HUES48 (cell line): ENCODE results near the gene UGT1A6.
"Not testable (repeated sequence)": the region's sequence is repeated elsewhere in the genome, so short reads cannot be mapped to it uniquely, and the experiment has no call there.

Source experiments
- H3K27ac ChIP-seq: one replicate; pipeline ENCODE4 v1.7.0; 2013; ENCODE audit warnings: low read depth, low read length, inconsistent platforms
- H3K27me3 ChIP-seq: 2 replicates; pipeline ENCODE4 v1.6.1; 2013; ENCODE audit warnings: mild to moderate bottlenecking, low read length; ENCODE audit not compliant: control insufficient read depth, insufficient read depth
- H3K36me3 ChIP-seq: 2 replicates; pipeline ENCODE4 v1.6.1; 2013; ENCODE audit warnings: low read length; ENCODE audit not compliant: control insufficient read depth, insufficient read depth
- H3K4me1 ChIP-seq: 2 replicates; pipeline ENCODE4 v1.6.1; 2013; ENCODE audit warnings: mild to moderate bottlenecking, low read length; ENCODE audit not compliant: control insufficient read depth, insufficient read depth
- H3K4me3 ChIP-seq: 2 replicates; pipeline ENCODE4 v1.5.1; 2013; ENCODE audit warnings: mild to moderate bottlenecking, low read depth, low read length
- H3K9ac ChIP-seq: 2 replicates; pipeline ENCODE4 v1.6.1; 2013; ENCODE audit warnings: mild to moderate bottlenecking, low read depth, low read length, moderate library complexity
- H3K9me3 ChIP-seq: 2 replicates; pipeline ENCODE4 v1.6.1; 2013; ENCODE audit warnings: low read length; ENCODE audit not compliant: control insufficient read depth, insufficient read depth

UGT1A6 gene

GRCh38 chr2:233714121-233714520, 21.4 kb downstream of the UGT1A6 start:
- Histone ChIP-seq H3K9ac (no peak overlapping the region), H3K27ac (no peak overlapping the region), H3K9me3 (no peaks in the 10 kb centered on the region), H3K36me3 (no peaks in the 10 kb centered on the region), H3K4me1 (no peaks in the 10 kb centered on the region), H3K4me3 (no peak overlapping the region), H3K27me3 (no peaks in the 10 kb centered on the region)

- Histone ChIP-seq H3K36me3 (no peaks in the 10 kb centered on the region), H3K27ac (no peak within 1 kb of the TSS), H3K9me3 (peaks cover 3% of the 10 kb centered on the region; the same call in 1 of the 2 replicates), H3K4me1 (no peaks in the 10 kb centered on the region), H3K27me3 (no peaks in the 10 kb centered on the region), H3K4me3 (no peak within 1 kb of the TSS), H3K9ac (no peak within 1 kb of the TSS)
These were observed 25.9 kb downstream of the UGT1A6 start, which contains the start of gene UGT1A4 for GRCh38 chr2:233718552-233718951. TSS of gene UGT1A4 (plus strand) at chr2:233718736. CDS start at chr2:233718821, 85 bp downstream.

GRCh38 chr2:233728723-233729301, 36.1 kb downstream of the UGT1A6 start, which contains the start of gene UGT1A3:
TSS of gene UGT1A3 (plus strand) at chr2:233729042. CDS start at chr2:233729127, 85 bp downstream.
- Histone ChIP-seq H3K9ac (no peak within 1 kb of the TSS), H3K4me3 (no peak within 1 kb of the TSS), H3K36me3 (no peaks in the 10 kb centered on the region), H3K4me1 (no peaks in the 10 kb centered on the region), H3K9me3 (peaks cover 22% of the 10 kb centered on the region), H3K27ac (no peak within 1 kb of the TSS), H3K27me3 (no peaks in the 10 kb centered on the region)

- not testable (repeated sequence) for H3K4me3 ChIP-seq, H3K9ac ChIP-seq, H3K27me3 ChIP-seq, H3K27ac ChIP-seq, H3K36me3 ChIP-seq, H3K4me1 ChIP-seq
- H3K9me3 ChIP-seq: peaks cover 15% of the 10 kb centered on the region
These were observed 44.4 kb downstream of the UGT1A6 start for GRCh38 chr2:233736868-233737653.

DNA sequence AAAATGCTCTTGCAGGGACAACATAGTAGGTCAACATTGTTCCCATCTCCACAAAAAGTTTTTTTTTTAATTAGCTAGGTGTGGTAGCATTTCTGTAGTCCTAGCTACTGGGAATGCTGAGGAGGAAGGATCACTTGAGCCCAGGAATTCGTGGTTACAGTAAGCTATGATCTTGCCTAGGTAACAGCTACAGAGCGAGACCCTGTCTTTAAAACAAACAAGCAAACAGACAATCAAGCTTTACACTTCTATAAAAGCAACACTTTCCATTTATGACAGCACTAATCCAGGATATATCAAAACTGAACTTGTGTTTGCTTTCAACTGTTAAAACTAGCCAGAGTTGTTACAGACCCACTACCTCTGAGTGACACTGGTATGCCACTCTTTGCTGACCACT, 48.2 kb downstream of the UGT1A6 start:
- no peaks in the 10 kb centered on the region for H3K36me3 ChIP-seq
- H3K27ac ChIP-seq: no peak overlapping the region
- no peaks in the 10 kb centered on the region for H3K27me3 ChIP-seq
- no peaks in the 10 kb centered on the region for H3K4me1 ChIP-seq
- H3K4me3 ChIP-seq: no peak overlapping the region
- H3K9ac ChIP-seq: no peak overlapping the region
- peaks cover 26% of the 10 kb centered on the region for H3K9me3 ChIP-seq

DNA sequence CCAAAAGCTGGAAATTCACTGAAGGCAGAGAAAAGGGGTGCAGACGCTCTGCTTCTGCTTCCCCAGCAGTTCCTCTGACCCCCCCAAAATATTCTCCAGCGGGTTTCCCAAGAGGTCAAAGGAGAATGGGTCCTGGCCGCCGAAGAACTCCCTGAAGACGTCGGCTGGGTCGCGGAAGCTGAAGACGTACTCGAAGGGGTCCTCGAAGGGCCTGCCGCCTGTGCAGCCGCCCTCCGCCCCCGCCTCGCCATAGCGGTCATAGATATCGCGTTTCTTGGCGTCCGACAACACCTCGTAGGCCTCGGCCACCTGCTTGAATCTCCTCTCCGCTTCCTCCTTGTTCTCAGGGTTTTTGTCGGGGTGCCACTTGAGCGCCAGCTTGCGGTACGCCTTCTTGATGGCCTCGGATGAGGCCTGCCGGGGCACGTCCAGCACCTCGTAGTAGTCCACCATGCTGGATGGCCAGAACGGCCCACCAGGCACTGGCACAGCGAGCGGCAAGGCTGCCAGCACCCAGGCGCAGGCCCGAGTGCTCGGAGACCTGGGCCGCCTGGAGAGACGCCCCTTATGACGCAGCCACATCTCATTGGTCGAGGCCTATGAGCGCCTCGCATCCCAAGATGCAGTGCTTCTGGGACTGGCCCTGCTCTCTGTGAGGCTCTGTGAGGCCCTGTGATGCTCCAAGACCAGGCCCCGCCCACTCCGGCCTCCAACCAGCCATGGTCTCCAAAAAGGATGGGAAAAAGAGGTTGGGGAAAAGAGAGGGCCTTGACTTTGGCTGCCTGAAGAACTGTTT, 51.0 kb downstream of the UGT1A6 start:
- Histone ChIP-seq H3K27me3 (no peaks in the 10 kb centered on the region), H3K9me3 (peaks cover 12% of the 10 kb centered on the region), H3K36me3 (no peaks in the 10 kb centered on the region), H3K27ac (no peak overlapping the region), H3K4me3 (no peak overlapping the region), H3K9ac (no peak overlapping the region), H3K4me1 (no peaks in the 10 kb centered on the region)

DNA sequence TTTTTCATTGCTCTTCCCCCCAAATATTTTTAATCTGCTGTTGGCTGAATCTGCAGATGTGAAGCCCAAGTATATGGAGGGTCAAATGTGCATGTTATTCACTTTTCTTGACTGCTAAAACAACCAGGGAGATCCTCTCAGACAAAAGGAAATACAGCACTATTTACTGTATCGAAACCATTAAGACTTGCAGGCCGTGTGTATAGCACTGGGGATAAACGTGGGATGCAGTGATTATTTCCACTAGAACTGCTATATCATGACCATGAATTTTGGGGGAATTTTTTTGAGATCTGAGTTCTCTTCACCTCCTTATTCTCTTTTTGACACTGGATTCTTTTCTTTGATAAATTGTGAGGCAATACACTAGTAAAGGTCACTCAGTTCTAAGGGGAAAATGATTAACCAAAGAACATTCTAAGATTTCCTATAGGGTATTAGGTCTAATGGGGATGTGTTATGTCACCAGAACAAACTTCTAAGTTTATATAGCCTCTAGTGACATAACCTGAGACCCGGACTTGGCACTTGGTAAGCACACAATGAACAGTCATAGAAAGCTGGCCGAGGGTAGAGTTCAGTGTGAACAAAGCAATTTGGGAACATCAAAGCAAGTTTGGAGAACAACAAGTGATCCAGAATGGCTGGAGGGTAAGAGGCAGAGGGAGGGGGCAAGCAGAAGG, 52.5 kb downstream of the UGT1A6 start:
- no peak overlapping the region for H3K9ac ChIP-seq
- H3K27me3 ChIP-seq: no peaks in the 10 kb centered on the region
- H3K36me3 ChIP-seq: no peaks in the 10 kb centered on the region
- no peaks in the 10 kb centered on the region for H3K4me1 ChIP-seq
- no peak overlapping the region for H3K4me3 ChIP-seq
- peaks cover 20% of the 10 kb centered on the region for H3K9me3 ChIP-seq
- H3K27ac ChIP-seq: no peak overlapping the region

DNA sequence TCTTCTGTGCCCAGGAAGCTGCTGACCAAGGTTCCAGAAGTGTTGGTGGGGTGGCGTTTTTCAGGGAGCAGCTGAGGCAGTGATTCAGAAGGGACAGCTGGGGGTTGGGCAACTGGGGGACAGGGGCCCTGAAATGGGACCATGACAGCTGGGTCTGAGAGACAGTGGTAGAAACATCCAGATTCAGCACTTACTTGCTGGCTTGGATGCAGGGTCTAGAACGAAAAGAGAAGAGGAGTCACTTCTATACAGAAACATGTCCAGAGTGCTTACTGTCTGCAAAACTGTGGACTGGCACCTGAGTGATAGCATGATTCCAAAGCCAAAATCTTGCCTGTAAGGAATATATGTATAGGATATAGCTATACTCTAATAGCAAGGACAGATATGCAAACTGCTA, 53.1 kb downstream of the UGT1A6 start:
- H3K27me3 ChIP-seq, H3K4me1 ChIP-seq, H3K36me3 ChIP-seq, H3K9ac ChIP-seq, H3K4me3 ChIP-seq, H3K27ac ChIP-seq: not testable (repeated sequence)
- H3K9me3 ChIP-seq: peaks cover 26% of the 10 kb centered on the region

GRCh38 chr2:233746475-233747282, 54.0 kb downstream of the UGT1A6 start:
- Histone ChIP-seq H3K9me3 (peaks cover 34% of the 10 kb centered on the region), H3K9ac (no peak overlapping the region), H3K27me3 (no peaks in the 10 kb centered on the region), H3K4me1 (no peaks in the 10 kb centered on the region), H3K36me3 (no peaks in the 10 kb centered on the region), H3K4me3 (no peak overlapping the region), H3K27ac (no peak overlapping the region)

DNA sequence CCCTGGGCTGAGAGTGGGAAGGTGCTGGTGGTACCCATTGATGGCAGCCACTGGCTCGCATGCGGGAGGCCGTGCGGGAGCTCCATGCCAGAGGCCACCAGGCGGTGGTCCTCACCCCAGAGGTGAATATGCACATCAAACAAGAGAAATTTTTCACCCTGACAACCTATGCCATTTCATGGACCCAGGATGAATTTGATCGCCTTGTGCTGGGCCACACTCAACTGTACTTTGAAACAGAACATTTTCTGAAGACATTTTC, 54.5 kb downstream of the UGT1A6 start:
- Histone ChIP-seq H3K27me3 (no peaks in the 10 kb centered on the region), H3K4me1 (no peaks in the 10 kb centered on the region), H3K4me3 (no peak overlapping the region), H3K36me3 (no peaks in the 10 kb centered on the region), H3K27ac (no peak overlapping the region), H3K9me3 (peaks cover 32% of the 10 kb centered on the region), H3K9ac (no peak overlapping the region)
